Lower leg skin (tissue), 4 donors: ENCODE data around the gene SPTLC1. TPM values are rescaled to one million over a fixed set of nuclear protein-coding genes. Genes with fewer than 3 reads are reported as not detected.

Experiments
- DNase-seq, 2 donors: peaks; one replicate each; pipeline ENCODE4 v3.0.0-alpha.2; 2019; ENCODE audit warnings: low spot score in 2 of 2
- H3K4me3 ChIP-seq: fragments of 200-600 bp; sonication (generic); 2 replicates; pipeline ENCODE4 v1.5.1; 2017; ENCODE audit warnings: mild to moderate bottlenecking, low read depth; ENCODE audit not compliant: poor library complexity, severe bottlenecking
- CTCF ChIP-seq, 3 donors: fragments of 450-650 bp; IDR thresholded peaks; one replicate each; pipeline ENCODE4 v1.5.1; 2016; ENCODE audit warnings: antibody characterized with exemption in 3 of 3, mild to moderate bottlenecking in 3 of 3, moderate library complexity in 2 of 3
- POLR2A ChIP-seq, 2 donors: fragments of 450-650 bp; IDR thresholded peaks; one replicate each; pipeline ENCODE4 v1.6.1; 2016 to 2017; ENCODE audit warnings: antibody characterized with exemption in 2 of 2, mild to moderate bottlenecking in 1 of 2, moderate library complexity in 1 of 2
- WGBS, 2 donors: methylation state at CpG; one replicate each; pipeline ENCODE4 v1.1.5; 2018; 5-methylcytosine and 5-hydroxymethylcytosine counted together
- intact Hi-C: fragments of 100-400 bp; cut with DNase I; formaldehyde crosslinking; loops from one replicate; pipeline ENCODE4 v1.15.0; 2023; ENCODE audit warnings: low total_unique reads
- total RNA-seq, 4 donors: library from RNA; depleted of rRNA; stranded (reverse); fragments of >200 nt; gene quantifications; one replicate each; pipeline ENCODE4 v1.1.0, GENCODE V29; 2016

The SPTLC1 gene
- total RNA-seq, 4 donors from 2014 or later, result 80.5 to 99.6 (median 95.6) TPM

- 91 to 93% methylated on average over 2 of the region's 2 CpGs for WGBS, 2 donors
Observed at GRCh38 chr9:92044936-92045335, 70.3 kb downstream of the SPTLC1 start.

GRCh38 chr9:92043002-92043401 lies 72.2 kb downstream of the SPTLC1 start:
- WGBS, 2 donors, result 96 to 99% methylated on average over 3 of the region's 3 CpGs
- intact Hi-C loops, result no loop called here
- H3K4me3 ChIP-seq, result no peak overlapping the region
- TF ChIP-seq POLR2A (IDR thresholded peaks at IDR 0.05), result no peak
- TF ChIP-seq CTCF (IDR thresholded peaks at IDR 0.05), result no peak
- no peak for DNase-seq

More at GRCh38 chr9:92044936-92045335, 70.3 kb downstream of the SPTLC1 start:
- TF ChIP-seq POLR2A (IDR thresholded peaks at IDR 0.05), result no peak
- no peak for TF ChIP-seq CTCF (IDR thresholded peaks at IDR 0.05)
- intact Hi-C loops, result no loop called here
- no peak for DNase-seq
- H3K4me3 ChIP-seq, result no peak overlapping the region

- no peak for DNase-seq
- WGBS, 2 donors, result 100% methylated on average over 1 of the region's 1 CpG
- H3K4me3 ChIP-seq, result no peak overlapping the region
- intact Hi-C loops, result no loop called here
- TF ChIP-seq POLR2A (IDR thresholded peaks at IDR 0.05) (no peak), CTCF (IDR thresholded peaks at IDR 0.05) (no peak)
Observed at GRCh38 chr9:92042260-92042659, 73.0 kb downstream of the SPTLC1 start.

- WGBS, 2 donors, result 90 to 93% methylated on average over 2 of the region's 2 CpGs
- no peak overlapping the region for H3K4me3 ChIP-seq
- TF ChIP-seq POLR2A (IDR thresholded peaks at IDR 0.05) (no peak), CTCF (IDR thresholded peaks at IDR 0.05) (no peak)
- intact Hi-C loops, result no loop called here
- DNase-seq, result no peak
Observed at GRCh38 chr9:92036756-92037155, 78.5 kb downstream of the SPTLC1 start.

GRCh38 chr9:92036411-92036746 lies 78.8 kb downstream of the SPTLC1 start:
- WGBS, 2 donors, result 87 to 89% methylated on average over 5 of the region's 5 CpGs
- no peak overlapping the region for H3K4me3 ChIP-seq
- intact Hi-C loops, result no loop called here
- DNase-seq, result no peak
- no peak for TF ChIP-seq POLR2A (IDR thresholded peaks at IDR 0.05)
- TF ChIP-seq CTCF (IDR thresholded peaks at IDR 0.05), result no peak

- no peak overlapping the region for H3K4me3 ChIP-seq
- no peak for DNase-seq
- TF ChIP-seq CTCF (IDR thresholded peaks at IDR 0.05) (no peak), POLR2A (IDR thresholded peaks at IDR 0.05) (no peak)
- intact Hi-C loops, result no loop called here
- WGBS, 2 donors, result 76 to 83% methylated on average over 12 of the region's 12 CpGs
Observed at GRCh38 chr9:92035687-92036410, 79.4 kb downstream of the SPTLC1 start.
